PFSK-1 (cell line): ENCODE results near the gene CLIC5.

ENCODE experiments used
- FOXP2 ChIP-seq: optimal IDR thresholded peaks from 2 replicates; pipeline ENCODE3; 2011; ENCODE audit warnings: borderline replicate concordance, control low read depth, inconsistent platforms; ENCODE audit not compliant: insufficient read depth; ENCODE audit errors: extremely low read length, extremely low read depth
- POLR2AphosphoS5 ChIP-seq: IDR thresholded peaks from 2 replicates; pipeline ENCODE4 v1.6.1; 2012; ENCODE audit warnings: low read depth, mild to moderate bottlenecking, control low read depth, low read length, moderate library complexity
- REST ChIP-seq, 2 experiments: IDR thresholded peaks; 2 replicates each; pipeline versions ENCODE4 v1.6.1 to v1.8.0; 2011 to 2012; ENCODE audit warnings: low read depth in 2 of 2, low read length in 2 of 2, control low read depth in 1 of 2, inconsistent platforms in 1 of 2, mild to moderate bottlenecking in 1 of 2, moderate library complexity in 1 of 2; ENCODE audit not compliant: insufficient read depth in 1 of 2
- SIN3A ChIP-seq: IDR thresholded peaks from 2 replicates; pipeline ENCODE4 v1.6.1; 2012; ENCODE audit warnings: mild to moderate bottlenecking, low read length, moderate library complexity, borderline replicate concordance; ENCODE audit not compliant: insufficient read depth
- TAF1 ChIP-seq: IDR thresholded peaks from 2 replicates; pipeline ENCODE4 v1.6.1; 2012; ENCODE audit warnings: low read length, control low read depth, borderline replicate concordance; ENCODE audit not compliant: insufficient read depth

CLIC5 gene

GRCh38 chr6:45877970-45878590 lies 137.6 kb downstream of the CLIC5 start:
- no peak for TF ChIP-seq POLR2AphosphoS5
- no peak for TF ChIP-seq TAF1
- TF ChIP-seq REST (IDR thresholded peaks at IDR 0.05; ENCODE audit: insufficient read depth in 1 of 2, low read depth in 2 of 2, low read length in 2 of 2) = no peak
- TF ChIP-seq SIN3A = no peak
- TF ChIP-seq FOXP2 = no peak

- TF ChIP-seq FOXP2 (no peak), SIN3A (no peak)
Observed at GRCh38 chr6:45872827-45873365, 142.8 kb downstream of the CLIC5 start.

GRCh38 chr6:45870531-45870930 lies 145.1 kb downstream of the CLIC5 start:
- TF ChIP-seq POLR2AphosphoS5 (no peak), TAF1 (no peak), FOXP2 (no peak), SIN3A (no peak), REST (IDR thresholded peaks at IDR 0.05; ENCODE audit: insufficient read depth in 1 of 2, low read depth in 2 of 2, low read length in 2 of 2) (no peak)

GRCh38 chr6:45864651-45865050 lies 151.0 kb downstream of the CLIC5 start:
- TF ChIP-seq TAF1 = no peak
- no peak for TF ChIP-seq FOXP2
- no peak for TF ChIP-seq SIN3A
- TF ChIP-seq POLR2AphosphoS5 = no peak
- no peak for TF ChIP-seq REST (IDR thresholded peaks at IDR 0.05; ENCODE audit: insufficient read depth in 1 of 2, low read depth in 2 of 2, low read length in 2 of 2)

GRCh38 chr6:45858691-45859090 lies 157.0 kb downstream of the CLIC5 start:
- TF ChIP-seq SIN3A (no peak), POLR2AphosphoS5 (no peak), FOXP2 (no peak), TAF1 (no peak), REST (IDR thresholded peaks at IDR 0.05; ENCODE audit: insufficient read depth in 1 of 2, low read depth in 2 of 2, low read length in 2 of 2) (no peak)
